ENCODE data around the gene ERICH4. TPM values are rescaled to one million over a fixed set of nuclear protein-coding genes. Genes with fewer than 3 reads are reported as not detected.
"Not testable (repeated sequence)": the region's sequence is repeated elsewhere in the genome, so short reads cannot be mapped to it uniquely, and the experiment has no call there.

Gene ERICH4
- total RNA-seq, 1 donor from 2014 or later, result not detected

- DNase-seq (ENCODE audit: low read depth in 2 of 2), result no peak
These were observed 35.2 kb downstream of the ERICH4 start for GRCh38 chr19:41478171-41478570.

- peak; percentile 87 to 96 for DNase-seq (ENCODE audit: low read depth in 2 of 2)
These were observed 36.2 kb downstream of the ERICH4 start for GRCh38 chr19:41478875-41479756.

- DNase-seq (ENCODE audit: low read depth in 2 of 2), result peak; percentile 63 to 96
These were observed 36.8 kb downstream of the ERICH4 start for GRCh38 chr19:41479757-41480191.

- peak; percentile 34 to 76 for DNase-seq (ENCODE audit: low read depth in 2 of 2)
These were observed 37.4 kb downstream of the ERICH4 start for GRCh38 chr19:41480336-41480735.

- DNase-seq (ENCODE audit: low read depth in 2 of 2), result no peak
These were observed 41.9 kb downstream of the ERICH4 start for GRCh38 chr19:41484822-41485221.

- DNase-seq (ENCODE audit: low read depth in 2 of 2), result not testable (repeated sequence)
These were observed 44.0 kb downstream of the ERICH4 start for GRCh38 chr19:41486953-41487352.

- DNase-seq (ENCODE audit: low read depth in 2 of 2), result no peak
These were observed 49.9 kb downstream of the ERICH4 start for GRCh38 chr19:41492843-41493242.

Other genes with a start within 250 kb of the ERICH4 start
- gene CYP2S1, start 249.9 kb upstream of the ERICH4 start, total RNA-seq, result 0.38 and 0.39 TPM in 2 replicates
- gene AXL, start 223.9 kb upstream of the ERICH4 start, total RNA-seq, result 5.8 and 24.9 TPM in 2 replicates
- gene HNRNPUL1, start 178.8 kb upstream of the ERICH4 start, total RNA-seq, result 49.6 and 64.0 TPM in 2 replicates
- gene CCDC97, start 133.0 kb upstream of the ERICH4 start, total RNA-seq, result 4.5 and 7.7 TPM in 2 replicates
- 20.8 and 67.1 TPM in 2 replicates for gene TGFB1, start 89.2 kb upstream of the ERICH4 start, total RNA-seq
- gene B9D2, start 79.0 kb upstream of the ERICH4 start, total RNA-seq, result 5.9 and 6.7 TPM in 2 replicates
- gene TMEM91, start 66.6 kb upstream of the ERICH4 start, total RNA-seq, result 2.5 and 3.9 TPM in 2 replicates
- gene EXOSC5, start 45.8 kb upstream of the ERICH4 start, total RNA-seq, result 13.8 and 15.7 TPM in 2 replicates
- 35.8 and 49.2 TPM in 2 replicates for gene BCKDHA, start 45.3 kb upstream of the ERICH4 start, total RNA-seq
- gene B3GNT8, start 15.8 kb upstream of the ERICH4 start, total RNA-seq, result 1.9 and 2.9 TPM in 2 replicates
- gene DMAC2, start 3.2 kb upstream of the ERICH4 start, total RNA-seq, result 36.7 and 41.6 TPM in 2 replicates
- gene CEACAM21, start 133.0 kb downstream of the ERICH4 start, total RNA-seq, result 10.8 and 17.7 TPM in 2 replicates
- not detected in 2 replicates for gene CEACAM4, start 183.9 kb downstream of the ERICH4 start, total RNA-seq
- 0.39 and 3.9 TPM in 2 replicates for gene CEACAM7, start 245.1 kb downstream of the ERICH4 start, total RNA-seq